OCI-LY7 (cell line): ENCODE data around the gene NLGN1. TPM values are rescaled to one million over a fixed set of nuclear protein-coding genes. Genes with fewer than 3 reads are reported as not detected.

Source experiments
- BruUV-seq: library from RNA; stranded (reverse); fragments of 400-500 nt; replicated peaks from 2 replicates; lab custom pipeline; 2021; lab: Mats Ljungman, UMichigan
- CTCF ChIA-PET: fragments of 300-600 bp; sonication (Branson Sonifier 250); formaldehyde crosslinking; loops from one replicate; lab custom pipeline; 2022; ENCODE audit warnings: antibody characterized with exemption; ENCODE audit not compliant: unreplicated experiment; lab: Charles Lee
- POLR2A ChIA-PET: fragments of 300-600 bp; sonication (Branson Sonifier 250); formaldehyde crosslinking; loops from one replicate; lab custom pipeline; 2022; ENCODE audit warnings: antibody characterized with exemption; lab: Charles Lee
- DNase-seq: peaks from one replicate; pipeline ENCODE4 v3.0.0-alpha.2; 2015; ENCODE audit warnings: low spot score
- H2AFZ ChIP-seq: fragments of 200-600 bp; sonication (generic), shearing (Covaris generic); 2 replicates; pipeline ENCODE4 v1.6.1; 2014; ENCODE audit warnings: mild to moderate bottlenecking, antibody characterized with exemption, low read length, moderate library complexity
- H3K27ac ChIP-seq: fragments of 200-600 bp; sonication (generic); 2 replicates; pipeline ENCODE4 v1.5.1; 2014; ENCODE audit warnings: mixed run types, low read depth, mild to moderate bottlenecking, moderate library complexity, low read length, inconsistent platforms; ENCODE audit not compliant: poor library complexity, severe bottlenecking
- H3K36me3 ChIP-seq: fragments of 200-600 bp; sonication (generic); 2 replicates; pipeline ENCODE4 v1.6.1; 2014; ENCODE audit warnings: mild to moderate bottlenecking, antibody characterized with exemption, low read length, moderate library complexity, mixed read lengths; ENCODE audit not compliant: insufficient read depth
- H3K4me1 ChIP-seq: fragments of 200-600 bp; sonication (generic); 2 replicates; pipeline ENCODE4 v1.5.1; 2014; ENCODE audit warnings: mild to moderate bottlenecking, low read length; ENCODE audit not compliant: insufficient read depth, poor library complexity, severe bottlenecking
- H3K4me2 ChIP-seq: fragments of 200-600 bp; sonication (generic); 2 replicates; pipeline ENCODE4 v1.6.1; 2014; ENCODE audit warnings: mild to moderate bottlenecking, low read length
- H3K4me3 ChIP-seq: fragments of 200-600 bp; sonication (generic); 2 replicates; pipeline ENCODE4 v1.5.1; 2014; ENCODE audit warnings: mild to moderate bottlenecking, low read depth, low read length; ENCODE audit not compliant: poor library complexity, severe bottlenecking
- H3K79me2 ChIP-seq: fragments of 200-600 bp; sonication (generic); 2 replicates; pipeline ENCODE4 v1.6.1; 2016; ENCODE audit warnings: low read depth, mild to moderate bottlenecking, low read length, moderate library complexity, mixed read lengths; ENCODE audit not compliant: insufficient read depth
- H3K9me2 ChIP-seq: fragments of 200-600 bp; sonication (generic); 2 replicates; pipeline ENCODE4 v1.6.1; 2016; ENCODE audit warnings: mild to moderate bottlenecking, low read length, mixed read lengths; ENCODE audit not compliant: insufficient read depth
- H3K9me3 ChIP-seq: fragments of 200-600 bp; sonication (generic); 2 replicates; pipeline ENCODE4 v1.6.1; 2014; ENCODE audit warnings: mild to moderate bottlenecking, mixed run types, low read length, mixed read lengths
- H4K20me1 ChIP-seq: fragments of 200-600 bp; sonication (generic); 2 replicates; pipeline ENCODE4 v1.6.1; 2014; ENCODE audit warnings: mild to moderate bottlenecking, antibody characterized with exemption, low read length, moderate library complexity, mixed read lengths; ENCODE audit not compliant: insufficient read depth
- CTCF ChIP-seq: fragments of 200-600 bp; sonication (generic); conservative IDR thresholded peaks from 2 replicates; pipeline ENCODE4 v1.5.1; 2014; ENCODE audit warnings: mild to moderate bottlenecking, antibody characterized with exemption, low read length, moderate library complexity, mixed read lengths
- EZH2phosphoT487 ChIP-seq: fragments of 200-600 bp; sonication (generic); IDR thresholded peaks from 2 replicates; pipeline ENCODE4 v1.6.1; 2018; ENCODE audit warnings: low read depth, borderline replicate concordance, mild to moderate bottlenecking, mixed run types, antibody characterized with exemption, low read length, moderate library complexity, mixed read lengths
- intact Hi-C: fragments of 100-400 bp; cut with micrococcal nuclease; formaldehyde crosslinking; loops from one replicate; pipeline ENCODE4 v1.10.0; 2022; ENCODE audit not compliant: unreplicated experiment
- total RNA-seq, 2 experiments: library from RNA; depleted of rRNA in 1 of 2; stranded (reverse); fragments of >200 nt in 1 of 2; shearing (Covaris generic) in 1 of 2; gene quantifications; 2 replicates each; pipeline ENCODE4 v1.2.3, GENCODE V29; 2014 to 2022

Gene NLGN1
- total RNA-seq, 2 experiments from 2014 or later = not detected

- Histone ChIP-seq H3K79me2 (no peaks in the 10 kb centered on the region), H3K27ac (no peak overlapping the region), H3K4me2 (no peak overlapping the region), H4K20me1 (no peaks in the 10 kb centered on the region), H3K9me2 (no peaks in the 10 kb centered on the region), H3K4me1 (no peaks in the 10 kb centered on the region), H3K36me3 (no peaks in the 10 kb centered on the region), H3K9me3 (no peaks in the 10 kb centered on the region), H2AFZ (no peak overlapping the region), H3K4me3 (no peak overlapping the region)
- DNase-seq = no peak
- intact Hi-C loops = no loop called here
- no TSS peak for BruUV-seq
- ChIA-PET POLR2A (no interaction called here), CTCF (no interaction called here)
- TF ChIP-seq CTCF (no peak), EZH2phosphoT487 (no peak)
Measured at GRCh38 chr3:173676094-173676493, 278.6 kb downstream of the NLGN1 start.

DNA sequence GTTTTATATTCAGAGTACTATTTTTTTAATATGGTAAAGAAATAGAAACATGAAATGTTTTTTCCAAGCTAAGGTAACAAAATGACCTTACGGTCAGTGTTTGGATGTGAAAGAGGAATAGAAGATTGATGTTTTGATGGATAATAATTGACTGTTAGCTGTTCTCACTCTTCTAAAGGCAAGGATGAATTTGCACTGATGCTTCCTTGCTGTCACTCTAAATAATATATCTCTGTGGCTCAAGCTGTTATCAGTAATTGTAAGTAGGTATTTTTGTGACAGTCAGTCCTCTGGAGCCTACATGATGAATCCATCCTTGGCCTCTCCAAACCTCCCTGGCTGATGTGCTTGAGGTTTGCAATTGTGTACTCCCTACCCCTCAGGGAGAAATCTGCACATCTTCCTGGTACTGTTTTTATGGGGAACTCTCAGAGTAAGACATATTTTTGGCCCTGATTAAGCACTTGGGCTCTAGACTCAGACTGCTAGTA, 283.7 kb downstream of the NLGN1 start:
- Histone ChIP-seq H4K20me1 (no peaks in the 10 kb centered on the region), H3K9me3 (no peaks in the 10 kb centered on the region), H3K4me3 (no peak overlapping the region), H2AFZ (no peak overlapping the region), H3K36me3 (no peaks in the 10 kb centered on the region), H3K9me2 (no peaks in the 10 kb centered on the region), H3K4me2 (no peak overlapping the region), H3K4me1 (no peaks in the 10 kb centered on the region), H3K27ac (no peak overlapping the region), H3K79me2 (no peaks in the 10 kb centered on the region)
- CTCF ChIA-PET = no interaction called here
- DNase-seq = no peak
- TF ChIP-seq EZH2phosphoT487 (no peak), CTCF (no peak)
- BruUV-seq = no TSS peak
- POLR2A ChIA-PET = interaction anchor here (0.7 kb wide), 1 partner anchor 60 kb away, joined by 3 read pairs; no protein-coding TSS in a partner anchor
- intact Hi-C loops = no loop called here

DNA sequence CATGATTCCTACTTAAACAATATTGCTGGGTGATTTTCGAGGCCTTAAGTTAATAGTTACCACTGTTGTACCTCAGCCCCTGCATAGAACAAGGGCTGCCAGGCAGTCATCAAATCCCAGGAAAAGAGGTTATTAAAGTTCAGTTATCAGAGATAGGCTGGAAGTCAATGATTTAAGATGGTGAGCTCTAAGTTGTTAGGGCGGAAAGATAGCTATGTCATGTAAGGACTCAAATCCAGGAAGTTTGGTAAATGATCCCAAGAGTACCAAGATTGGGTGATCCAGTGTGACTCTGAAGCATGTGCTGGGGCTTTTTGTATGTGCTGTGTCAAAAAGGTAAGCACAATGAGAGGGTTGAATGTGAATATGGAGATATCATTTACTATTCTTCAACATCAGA, 287.9 kb downstream of the NLGN1 start:
- no peak overlapping the region for H3K27ac ChIP-seq
- TF ChIP-seq CTCF (no peak), EZH2phosphoT487 (no peak)
- no peak overlapping the region for H3K4me2 ChIP-seq
- intact Hi-C loops = no loop called here
- H3K9me2 ChIP-seq = no peaks in the 10 kb centered on the region
- H2AFZ ChIP-seq = no peak overlapping the region
- CTCF ChIA-PET = no interaction called here
- no peaks in the 10 kb centered on the region for H4K20me1 ChIP-seq
- DNase-seq = no peak
- H3K4me3 ChIP-seq = no peak overlapping the region
- no peaks in the 10 kb centered on the region for H3K4me1 ChIP-seq
- POLR2A ChIA-PET = no interaction called here
- H3K9me3 ChIP-seq = no peaks in the 10 kb centered on the region
- BruUV-seq = no TSS peak
- no peaks in the 10 kb centered on the region for H3K79me2 ChIP-seq
- H3K36me3 ChIP-seq = no peaks in the 10 kb centered on the region
